ENCODE results near the gene UBAC2.

- TF ChIP-seq, protein P1, sequence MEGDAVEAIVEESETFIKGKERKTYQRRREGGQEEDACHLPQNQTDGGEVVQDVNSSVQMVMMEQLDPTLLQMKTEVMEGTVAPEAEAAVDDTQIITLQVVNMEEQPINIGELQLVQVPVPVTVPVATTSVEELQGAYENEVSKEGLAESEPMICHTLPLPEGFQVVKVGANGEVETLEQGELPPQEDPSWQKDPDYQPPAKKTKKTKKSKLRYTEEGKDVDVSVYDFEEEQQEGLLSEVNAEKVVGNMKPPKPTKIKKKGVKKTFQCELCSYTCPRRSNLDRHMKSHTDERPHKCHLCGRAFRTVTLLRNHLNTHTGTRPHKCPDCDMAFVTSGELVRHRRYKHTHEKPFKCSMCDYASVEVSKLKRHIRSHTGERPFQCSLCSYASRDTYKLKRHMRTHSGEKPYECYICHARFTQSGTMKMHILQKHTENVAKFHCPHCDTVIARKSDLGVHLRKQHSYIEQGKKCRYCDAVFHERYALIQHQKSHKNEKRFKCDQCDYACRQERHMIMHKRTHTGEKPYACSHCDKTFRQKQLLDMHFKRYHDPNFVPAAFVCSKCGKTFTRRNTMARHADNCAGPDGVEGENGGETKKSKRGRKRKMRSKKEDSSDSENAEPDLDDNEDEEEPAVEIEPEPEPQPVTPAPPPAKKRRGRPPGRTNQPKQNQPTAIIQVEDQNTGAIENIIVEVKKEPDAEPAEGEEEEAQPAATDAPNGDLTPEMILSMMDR (conservative IDR thresholded peaks at IDR 0.05; ENCODE audit: low read depth, low read length) = no peak
- TF ChIP-seq EZH2 (IDR thresholded peaks at IDR 0.05; ENCODE audit: borderline replicate concordance, low read depth, low read length, poor library complexity, severe bottlenecking) = no peak
These were observed 197.4 kb downstream of the UBAC2 start for GRCh38 chr13:99398071-99398470.
